ENCODE data around the gene TICRR. TPM values are rescaled to one million over a fixed set of nuclear protein-coding genes. Genes with fewer than 3 reads are reported as not detected.

The TICRR gene
- total and polyA plus RNA-seq, 2 of the 13 experiments (the other 11 are each of a cell fraction or from before 2014, with no cell fraction given), result 4.1 to 14.3 TPM

DNA sequence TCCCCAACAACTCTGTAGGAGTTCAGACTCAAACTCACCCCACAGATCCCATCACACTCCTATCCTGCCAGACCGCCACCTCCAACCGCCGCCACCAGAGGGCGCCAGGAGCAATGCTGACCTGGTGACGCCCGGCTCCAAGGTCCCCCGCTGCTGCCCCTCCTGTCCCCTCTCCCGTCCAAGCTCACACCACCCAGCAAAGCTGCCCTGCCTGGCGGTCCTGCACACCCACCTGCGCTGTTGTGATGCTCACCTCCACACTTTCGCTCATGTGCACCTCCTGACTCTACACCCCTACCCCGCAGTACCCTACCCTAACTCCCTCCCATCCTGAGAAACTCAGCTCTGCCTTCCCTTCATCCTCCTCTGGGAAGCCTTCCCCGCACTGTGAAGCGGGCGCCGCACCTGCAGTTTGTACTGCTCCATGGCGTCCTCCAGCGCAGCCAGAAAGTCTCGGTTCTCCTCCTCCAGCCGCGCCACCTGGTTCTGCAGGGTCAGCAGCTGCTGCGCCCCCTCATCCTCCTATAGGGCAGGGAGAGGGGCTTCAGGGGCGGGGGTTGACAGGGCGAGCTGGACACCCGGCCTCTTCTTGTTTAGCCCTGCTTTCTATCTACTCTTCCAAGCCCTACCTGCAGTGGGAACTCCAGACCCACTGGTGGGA lies 72.1 kb downstream of the TICRR start (continued):
- TF ChIP-seq, protein P1, sequence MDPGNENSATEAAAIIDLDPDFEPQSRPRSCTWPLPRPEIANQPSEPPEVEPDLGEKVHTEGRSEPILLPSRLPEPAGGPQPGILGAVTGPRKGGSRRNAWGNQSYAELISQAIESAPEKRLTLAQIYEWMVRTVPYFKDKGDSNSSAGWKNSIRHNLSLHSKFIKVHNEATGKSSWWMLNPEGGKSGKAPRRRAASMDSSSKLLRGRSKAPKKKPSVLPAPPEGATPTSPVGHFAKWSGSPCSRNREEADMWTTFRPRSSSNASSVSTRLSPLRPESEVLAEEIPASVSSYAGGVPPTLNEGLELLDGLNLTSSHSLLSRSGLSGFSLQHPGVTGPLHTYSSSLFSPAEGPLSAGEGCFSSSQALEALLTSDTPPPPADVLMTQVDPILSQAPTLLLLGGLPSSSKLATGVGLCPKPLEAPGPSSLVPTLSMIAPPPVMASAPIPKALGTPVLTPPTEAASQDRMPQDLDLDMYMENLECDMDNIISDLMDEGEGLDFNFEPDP (CRISPR knock-in tag; conservative IDR thresholded peaks at IDR 0.05), result no peak
- no peak for TF ChIP-seq ZNF451 (CRISPR knock-in tag; IDR thresholded peaks at IDR 0.05)
- no peak for TF ChIP-seq ZNF326 (CRISPR knock-in tag; IDR thresholded peaks at IDR 0.05; ENCODE audit: borderline replicate concordance)
- no peak for TF ChIP-seq STAT5B (CRISPR knock-in tag; IDR thresholded peaks at IDR 0.05)
- peak; percentile 63 for TF ChIP-seq STAG1 (CRISPR knock-in tag; IDR thresholded peaks at IDR 0.05)
- no peak for TF ChIP-seq SP2 (CRISPR knock-in tag; IDR thresholded peaks at IDR 0.05)
- no peak for TF ChIP-seq RBM22 (optimal IDR thresholded peaks at IDR 0.05; ENCODE audit: low read length)
- TF ChIP-seq ZNF230 (CRISPR knock-in tag; IDR thresholded peaks at IDR 0.05), result no peak
- TF ChIP-seq TMF1 (CRISPR knock-in tag; IDR thresholded peaks at IDR 0.05; ENCODE audit: low read depth), result no peak
- no peak for TF ChIP-seq GATAD1 (CRISPR knock-in tag; IDR thresholded peaks at IDR 0.05)
- no peak for TF ChIP-seq CEBPZ (IDR thresholded peaks at IDR 0.05; ENCODE audit: low read length)
- no peak for TF ChIP-seq RXRA (CRISPR knock-in tag; IDR thresholded peaks at IDR 0.05)
- no peak for TF ChIP-seq SP140L (CRISPR knock-in tag; IDR thresholded peaks at IDR 0.05; ENCODE audit: borderline replicate concordance)
- TF ChIP-seq CC2D1A (CRISPR knock-in tag; IDR thresholded peaks at IDR 0.05), result no peak
- TF ChIP-seq TOPORS (CRISPR knock-in tag; IDR thresholded peaks at IDR 0.05), result no peak
- no peak for TF ChIP-seq SRY (CRISPR knock-in tag; IDR thresholded peaks at IDR 0.05)
- no peak for TF ChIP-seq NCOA5 (CRISPR knock-in tag; IDR thresholded peaks at IDR 0.05)
- no peak for TF ChIP-seq THAP9 (CRISPR knock-in tag; IDR thresholded peaks at IDR 0.05; ENCODE audit: borderline replicate concordance)
- TF ChIP-seq ZFP91 (CRISPR knock-in tag; IDR thresholded peaks at IDR 0.05; ENCODE audit: borderline replicate concordance), result peak; percentile 43; the same call in 1 of the 2 replicates
- TF ChIP-seq U2AF1 (optimal IDR thresholded peaks at IDR 0.05; ENCODE audit: low read depth, low read length), result no peak
- TF ChIP-seq ZNF34 (CRISPR knock-in tag; IDR thresholded peaks at IDR 0.05; ENCODE audit: borderline replicate concordance), result 0 out of 2 replicates have a peak, but pooled peaks have one; percentile 36
